ENCODE data around the gene APOBEC4. TPM values are rescaled to one million over a fixed set of nuclear protein-coding genes. Genes with fewer than 3 reads are reported as not detected.

Gene APOBEC4
- total RNA-seq, 1 experiment from 2014 or later: not detected

- ChIA-PET RAD21 (ENCODE audit: low non-redundant PET in 1 of 2, low total read pairs in 2 of 2, uncharacterized antibody in 2 of 2, unreplicated experiment in 2 of 2) (no interaction called here), CTCF (interaction anchor here (0.5 kb wide), 1 partner anchor 24 kb away, joined by 3 read pairs; no protein-coding TSS in a partner anchor), POLR2A (no interaction called here)
- Histone ChIP-seq H3K4me3 (replicated peaks in 1 of 2; ENCODE audit: low read depth in 1 of 2, low read length in 2 of 2) (no peak overlapping the region), H2AFZ (ENCODE audit: low read depth, low read length, poor library complexity, severe bottlenecking) (no peak overlapping the region), H3K9me3 (ENCODE audit: control insufficient read depth in 1 of 2, insufficient read depth in 1 of 2, low read depth in 1 of 2, low read length in 2 of 2) (no peaks in the 10 kb centered on the region), H3K9me2 (ENCODE audit: insufficient read depth) (no peaks in the 10 kb centered on the region), H3K9ac (ENCODE audit: low read length) (no peak overlapping the region), H3K79me2 (ENCODE audit: insufficient read depth, low read length) (no peaks in the 10 kb centered on the region), H3K4me1 (ENCODE audit: control insufficient read depth in 1 of 2, insufficient read depth in 2 of 2, low read length in 2 of 2) (no peaks in the 10 kb centered on the region), H3K27me3 (ENCODE audit: insufficient read depth, low read length) (no peaks in the 10 kb centered on the region), H4K20me1 (ENCODE audit: insufficient read depth) (no peaks in the 10 kb centered on the region), H3K36me3 (ENCODE audit: control insufficient read depth in 1 of 2, insufficient read depth in 2 of 2, low read length in 2 of 2) (no peaks in the 10 kb centered on the region), H3K4me2 (ENCODE audit: low read length) (no peak overlapping the region), H3K27ac (ENCODE audit: low read depth, low read length) (no peak overlapping the region)
- BruUV-seq (replicated peaks): no TSS peak
- DNase-seq (ENCODE audit: low read depth, low spot score) (no peak), ATAC-seq (no peak)
- intact Hi-C loops (cut with micrococcal nuclease): loop anchor here (10.0 kb wide), 1 partner anchor 225 kb away; no protein-coding TSS in a partner anchor
- TF ChIP-seq YY1 (IDR thresholded peaks at IDR 0.05; ENCODE audit: extremely low read depth, insufficient replicate concordance, low read depth, low read length): no peak
- TF ChIP-seq RAD21 (IDR thresholded peaks at IDR 0.05; ENCODE audit: low read depth): no peak
- TF ChIP-seq CBX3 (IDR thresholded peaks at IDR 0.05; ENCODE audit: low read depth): no peak
- no peak for TF ChIP-seq EZH2 (IDR thresholded peaks at IDR 0.05)
- TF ChIP-seq, protein P1, sequence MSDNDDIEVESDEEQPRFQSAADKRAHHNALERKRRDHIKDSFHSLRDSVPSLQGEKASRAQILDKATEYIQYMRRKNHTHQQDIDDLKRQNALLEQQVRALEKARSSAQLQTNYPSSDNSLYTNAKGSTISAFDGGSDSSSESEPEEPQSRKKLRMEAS (IDR thresholded peaks at IDR 0.05): no peak
- TF ChIP-seq CTCF (IDR thresholded peaks at IDR 0.05 in 2 of 3, conservative IDR thresholded peaks at IDR 0.05 in 1 of 3; ENCODE audit: borderline replicate concordance in 1 of 3, insufficient read depth in 1 of 3, low read depth in 2 of 3, low read length in 2 of 3): no peak
- TF ChIP-seq FOSL1 (IDR thresholded peaks at IDR 0.05; ENCODE audit: low read depth): no peak
- no peak for TF ChIP-seq POLR2AphosphoS5 (IDR thresholded peaks at IDR 0.05; ENCODE audit: low read depth, low read length)
- TF ChIP-seq SRF (IDR thresholded peaks at IDR 0.05; ENCODE audit: low read depth): no peak
- TF ChIP-seq, protein P2, sequence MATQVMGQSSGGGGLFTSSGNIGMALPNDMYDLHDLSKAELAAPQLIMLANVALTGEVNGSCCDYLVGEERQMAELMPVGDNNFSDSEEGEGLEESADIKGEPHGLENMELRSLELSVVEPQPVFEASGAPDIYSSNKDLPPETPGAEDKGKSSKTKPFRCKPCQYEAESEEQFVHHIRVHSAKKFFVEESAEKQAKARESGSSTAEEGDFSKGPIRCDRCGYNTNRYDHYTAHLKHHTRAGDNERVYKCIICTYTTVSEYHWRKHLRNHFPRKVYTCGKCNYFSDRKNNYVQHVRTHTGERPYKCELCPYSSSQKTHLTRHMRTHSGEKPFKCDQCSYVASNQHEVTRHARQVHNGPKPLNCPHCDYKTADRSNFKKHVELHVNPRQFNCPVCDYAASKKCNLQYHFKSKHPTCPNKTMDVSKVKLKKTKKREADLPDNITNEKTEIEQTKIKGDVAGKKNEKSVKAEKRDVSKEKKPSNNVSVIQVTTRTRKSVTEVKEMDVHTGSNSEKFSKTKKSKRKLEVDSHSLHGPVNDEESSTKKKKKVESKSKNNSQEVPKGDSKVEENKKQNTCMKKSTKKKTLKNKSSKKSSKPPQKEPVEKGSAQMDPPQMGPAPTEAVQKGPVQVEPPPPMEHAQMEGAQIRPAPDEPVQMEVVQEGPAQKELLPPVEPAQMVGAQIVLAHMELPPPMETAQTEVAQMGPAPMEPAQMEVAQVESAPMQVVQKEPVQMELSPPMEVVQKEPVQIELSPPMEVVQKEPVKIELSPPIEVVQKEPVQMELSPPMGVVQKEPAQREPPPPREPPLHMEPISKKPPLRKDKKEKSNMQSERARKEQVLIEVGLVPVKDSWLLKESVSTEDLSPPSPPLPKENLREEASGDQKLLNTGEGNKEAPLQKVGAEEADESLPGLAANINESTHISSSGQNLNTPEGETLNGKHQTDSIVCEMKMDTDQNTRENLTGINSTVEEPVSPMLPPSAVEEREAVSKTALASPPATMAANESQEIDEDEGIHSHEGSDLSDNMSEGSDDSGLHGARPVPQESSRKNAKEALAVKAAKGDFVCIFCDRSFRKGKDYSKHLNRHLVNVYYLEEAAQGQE (IDR thresholded peaks at IDR 0.05; ENCODE audit: low read depth): no peak
- no peak for TF ChIP-seq ATF3 (IDR thresholded peaks at IDR 0.05)
- no peak for TF ChIP-seq EGR1 (IDR thresholded peaks at IDR 0.05; ENCODE audit: low read depth)
- no peak for TF ChIP-seq CEBPB (IDR thresholded peaks at IDR 0.05; ENCODE audit: low read depth)
- no peak for TF ChIP-seq JUND (IDR thresholded peaks at IDR 0.05)
- TF ChIP-seq SP1 (IDR thresholded peaks at IDR 0.05; ENCODE audit: low read depth): no peak
- TF ChIP-seq EZH2phosphoT487 (IDR thresholded peaks at IDR 0.05; ENCODE audit: borderline replicate concordance): no peak
These were observed 36.7 kb upstream of the APOBEC4 start for GRCh38 chr1:183689762-183690204.
